ENCODE results near the gene HBEGF.
"Not testable (repeated sequence)": the region's sequence is repeated elsewhere in the genome, so short reads cannot be mapped to it uniquely, and the experiment has no call there.

HBEGF gene

GRCh38 chr5:140360681-140361479 lies 14.5 kb upstream of the HBEGF start:
- no peak for DNase-seq

DNA sequence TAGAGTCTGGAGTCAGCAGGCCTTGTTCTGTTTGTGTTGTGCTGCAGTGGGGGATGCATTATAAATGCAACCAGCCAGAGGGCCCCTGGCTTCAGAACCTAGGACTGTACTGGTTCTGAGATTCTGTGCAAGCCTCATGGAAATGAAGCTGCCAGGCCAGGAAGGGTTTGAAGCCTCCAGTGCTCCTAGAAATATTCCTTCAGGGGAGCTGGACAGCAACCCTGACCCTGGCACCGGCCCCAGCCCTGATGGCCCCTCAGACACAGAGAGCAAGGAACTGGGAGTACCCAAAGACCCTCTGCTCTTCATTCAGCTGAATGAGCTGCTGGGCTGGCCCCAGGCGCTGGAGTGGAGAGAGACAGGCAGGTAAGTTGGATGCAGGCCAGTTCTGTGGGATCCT lies 13.7 kb upstream of the HBEGF start, which contains the start of gene SLC4A9:
Gene SLC4A9, plus strand, starts transcription at position 94 of the 400 bp plus-strand sequence. Its CDS starts 43 bp downstream, at position 137.
- no peak for DNase-seq

DNA sequence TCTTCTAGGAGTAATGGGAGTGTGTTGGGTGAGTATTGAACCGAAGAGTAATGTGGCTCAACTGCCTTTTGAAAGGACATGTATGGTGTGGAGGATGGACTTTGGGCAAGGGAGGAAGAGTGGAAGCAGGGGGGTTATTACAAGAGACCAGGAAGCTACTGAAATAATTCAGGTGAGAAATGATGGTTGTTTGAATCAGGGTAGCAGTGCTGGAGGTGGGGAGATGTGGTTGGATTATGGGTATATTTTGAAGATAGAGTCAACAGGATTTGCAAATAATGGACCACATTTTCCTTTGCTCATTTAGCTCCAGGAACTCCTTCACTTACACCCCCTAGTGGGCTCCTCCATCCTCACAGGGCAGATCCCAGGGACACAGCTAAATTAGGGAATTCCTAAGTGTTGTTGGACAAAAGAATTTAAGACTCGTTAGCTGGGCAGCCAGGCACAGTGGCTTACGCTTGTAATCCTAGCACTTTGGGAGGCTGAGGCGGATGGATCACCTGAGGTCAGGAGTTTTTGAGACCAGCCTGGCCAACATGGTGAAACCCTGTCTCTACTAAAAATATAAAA lies 12.4 kb upstream of the HBEGF start:
- no peak for DNase-seq

GRCh38 chr5:140357726-140358093 lies 11.3 kb upstream of the HBEGF start:
- peak; percentile 77 to 83 for DNase-seq

- DNase-seq: no peak
These were observed 10.7 kb upstream of the HBEGF start for GRCh38 chr5:140356853-140357725.

DNA sequence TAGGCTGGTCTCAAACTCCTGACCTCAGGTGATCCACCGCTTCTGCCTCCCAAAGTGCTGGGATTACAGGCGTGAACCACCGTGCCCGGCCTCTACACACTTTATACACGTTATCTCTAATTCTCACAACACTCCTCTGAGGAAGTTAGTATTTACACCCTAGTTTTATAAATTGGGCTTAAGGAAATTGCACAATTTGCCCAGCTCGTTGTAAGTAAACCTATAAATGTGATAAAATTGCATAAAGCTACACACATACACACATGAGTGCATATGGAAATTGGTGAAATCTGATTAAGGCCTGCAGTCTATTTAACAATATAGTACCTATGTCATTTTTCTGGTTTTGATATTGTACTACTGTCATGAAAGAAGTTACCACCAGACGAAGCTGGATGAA lies 9.1 kb upstream of the HBEGF start:
- DNase-seq: no peak

GRCh38 chr5:140351609-140352334 lies 5.4 kb upstream of the HBEGF start:
- peak; percentile 64 to 87 for DNase-seq

- DNase-seq: no peak
These were observed 2.8 kb upstream of the HBEGF start for GRCh38 chr5:140349244-140349643.

DNA sequence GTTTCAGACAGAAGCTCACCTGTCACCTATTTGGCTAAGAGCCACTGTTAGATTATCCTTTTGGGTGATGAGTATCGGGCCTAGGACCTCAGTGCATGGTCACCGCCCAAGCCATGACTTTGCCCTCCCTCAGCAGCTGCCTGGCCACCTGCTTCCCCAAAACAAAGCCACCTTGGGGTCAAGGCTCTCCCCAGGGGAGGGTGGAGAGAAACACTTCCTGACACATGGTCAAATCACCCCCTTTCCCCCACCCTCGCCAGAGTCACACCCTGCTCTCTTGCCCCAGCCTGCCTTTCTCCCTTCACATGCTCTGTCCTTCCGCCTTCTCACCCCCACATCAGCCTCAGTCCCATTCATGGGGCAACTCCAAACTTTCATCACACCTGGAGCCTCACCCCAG lies 1.7 kb upstream of the HBEGF start:
- DNase-seq: no peak

DNA sequence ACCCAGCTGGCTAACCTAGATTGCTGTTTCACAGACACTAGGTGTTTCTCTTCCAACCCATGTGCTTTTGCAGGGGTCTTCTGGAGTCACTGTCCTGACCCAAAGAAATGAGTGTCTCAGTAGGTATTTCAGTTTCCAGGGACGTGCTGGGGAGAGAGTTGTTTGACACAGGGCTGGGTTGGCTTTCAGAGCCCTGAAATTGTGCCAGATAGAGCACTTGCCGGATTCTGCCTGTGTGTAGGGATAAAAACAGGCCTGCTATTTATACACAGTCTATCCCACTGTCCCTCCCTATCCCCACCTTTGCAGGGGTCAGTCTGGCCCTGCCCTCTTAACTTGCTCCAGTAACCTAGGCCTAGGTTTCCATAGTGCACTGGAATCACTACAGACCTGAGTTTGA lies 957 bp upstream of the HBEGF start:
- no peak for DNase-seq

DNA sequence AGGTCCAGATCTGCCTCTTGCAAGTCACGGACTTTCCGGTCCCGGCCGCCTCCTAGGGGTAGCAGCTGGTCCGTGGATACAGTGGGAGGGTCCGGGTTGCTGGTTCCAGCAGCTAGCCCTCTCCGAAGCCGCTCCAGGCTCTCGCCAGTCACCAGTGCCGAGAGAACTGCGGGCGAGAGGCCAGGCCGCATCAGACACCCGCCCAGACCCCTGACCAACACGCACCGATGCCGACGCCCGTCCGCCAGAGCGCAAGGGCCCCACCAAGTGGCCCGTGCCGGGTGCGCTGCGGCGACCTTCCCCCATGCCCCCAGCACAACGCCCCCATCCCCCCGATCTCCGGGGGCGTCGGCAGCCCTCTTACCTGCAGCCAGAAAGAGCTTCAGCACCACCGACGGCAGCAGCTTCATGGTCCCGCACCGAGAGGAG lies 470 bp downstream of the HBEGF start:
- DNase-seq: no peak

GRCh38 chr5:140344683-140345423 lies 1.6 kb downstream of the HBEGF start:
- no peak for DNase-seq

DNA sequence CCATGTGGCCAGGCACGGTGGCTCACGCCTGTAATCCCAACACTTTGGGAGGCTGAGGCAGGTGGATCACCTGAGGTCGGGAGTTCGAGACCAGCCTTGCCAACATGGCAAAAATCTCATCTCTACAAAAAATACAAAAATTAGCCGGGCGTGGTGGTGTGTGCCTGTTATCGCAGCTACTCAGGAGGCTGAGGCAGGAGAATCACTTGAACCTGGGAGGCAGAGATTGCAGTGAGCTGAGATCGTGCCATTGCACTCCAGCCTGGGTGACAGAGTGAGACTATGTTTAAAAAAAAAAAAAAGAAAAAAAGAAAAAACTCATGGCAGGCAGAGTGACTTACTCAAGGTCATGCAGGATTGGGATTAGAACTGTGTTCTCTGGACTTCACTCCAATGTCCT lies 2.6 kb downstream of the HBEGF start:
- not testable (repeated sequence) for DNase-seq

- no peak for DNase-seq
These were observed 3.5 kb downstream of the HBEGF start for GRCh38 chr5:140342896-140343295.

GRCh38 chr5:140342287-140342686 lies 4.1 kb downstream of the HBEGF start:
- peak; percentile 59 to 66 for DNase-seq

DNA sequence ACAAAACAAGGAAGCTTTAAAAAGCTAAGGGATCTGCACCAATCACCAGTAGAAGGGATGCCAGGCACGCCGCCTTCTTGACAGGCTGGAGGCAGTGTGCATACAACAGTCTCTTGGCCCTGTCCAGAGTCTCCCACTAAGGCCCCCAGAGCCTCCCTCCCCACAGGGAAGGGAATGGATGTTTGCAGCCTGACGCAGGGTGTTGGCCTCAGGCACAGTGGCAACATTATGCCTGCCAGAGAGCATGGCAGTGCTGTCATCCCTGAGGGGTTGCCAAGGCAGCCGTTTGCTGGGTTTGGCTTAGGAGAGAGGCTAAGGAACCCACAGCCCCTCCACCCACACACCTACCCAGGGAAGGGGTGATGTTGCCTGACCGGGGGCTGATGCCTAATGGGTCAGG lies 4.8 kb downstream of the HBEGF start:
- no peak for DNase-seq

DNA sequence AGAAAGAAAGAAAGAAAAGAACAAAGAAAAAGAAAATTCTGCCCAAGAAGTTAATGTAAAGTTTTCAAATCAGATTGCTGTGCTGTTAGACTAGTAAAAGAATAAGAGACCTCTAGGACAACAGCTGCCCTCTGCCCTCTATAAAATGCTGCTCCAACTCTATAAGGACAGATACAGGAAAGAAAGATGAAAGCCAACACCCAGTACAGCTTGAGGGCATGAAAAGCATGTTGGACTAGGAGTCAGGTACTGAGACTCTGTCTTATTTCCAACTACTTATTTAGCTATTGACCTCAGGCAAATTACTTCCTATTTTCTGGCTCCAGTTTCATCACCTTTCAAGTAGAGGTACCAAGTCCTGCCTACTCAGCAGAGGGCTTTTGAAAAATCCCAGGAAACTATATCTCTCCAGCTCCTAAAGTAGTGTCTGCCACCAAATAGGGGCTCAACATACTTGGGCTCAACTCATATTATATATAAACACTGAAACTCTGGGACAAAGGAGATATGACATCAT lies 5.7 kb downstream of the HBEGF start:
- DNase-seq: no peak

GRCh38 chr5:140339636-140340035 lies 6.8 kb downstream of the HBEGF start:
- DNase-seq: no peak

DNA sequence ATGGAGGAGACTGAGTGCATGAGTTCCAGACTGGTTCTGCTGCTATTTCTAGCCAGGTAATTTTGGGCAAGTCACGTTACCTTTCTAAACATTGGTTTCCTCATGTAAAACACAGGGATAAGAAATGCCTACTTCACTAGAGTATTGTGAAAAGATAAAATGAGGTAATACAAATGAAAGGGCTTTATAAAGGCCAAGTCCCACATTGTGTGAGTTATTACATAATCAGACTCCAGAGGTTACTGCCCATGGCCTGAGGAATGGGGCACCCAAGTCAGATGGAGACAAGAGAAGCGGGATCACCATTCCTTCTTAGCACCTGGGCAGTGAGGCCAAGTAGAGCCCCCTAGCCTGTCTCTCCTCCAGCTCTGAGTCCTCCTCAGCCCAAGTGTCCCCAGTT lies 7.5 kb downstream of the HBEGF start:
- no peak for DNase-seq

DNA sequence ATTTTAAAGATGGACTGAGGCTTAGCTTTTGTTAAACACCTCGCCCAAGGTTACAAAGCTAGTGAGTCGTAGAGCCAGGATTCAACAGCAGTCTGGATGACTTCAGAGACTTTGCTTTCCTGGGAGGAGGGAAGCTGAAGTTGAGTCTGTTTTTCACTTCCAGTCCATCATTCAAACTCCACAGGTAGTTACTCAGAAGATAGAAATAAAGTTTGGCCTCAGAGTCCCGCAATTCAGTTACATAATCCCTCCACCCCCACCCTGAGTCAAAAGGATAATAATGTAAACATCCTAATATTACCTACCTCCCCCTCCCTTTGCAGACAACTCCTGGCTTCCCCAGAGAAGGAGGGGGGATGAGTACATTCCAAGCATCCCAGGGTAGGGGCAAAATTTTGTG lies 8.1 kb downstream of the HBEGF start:
- DNase-seq: no peak

DNA sequence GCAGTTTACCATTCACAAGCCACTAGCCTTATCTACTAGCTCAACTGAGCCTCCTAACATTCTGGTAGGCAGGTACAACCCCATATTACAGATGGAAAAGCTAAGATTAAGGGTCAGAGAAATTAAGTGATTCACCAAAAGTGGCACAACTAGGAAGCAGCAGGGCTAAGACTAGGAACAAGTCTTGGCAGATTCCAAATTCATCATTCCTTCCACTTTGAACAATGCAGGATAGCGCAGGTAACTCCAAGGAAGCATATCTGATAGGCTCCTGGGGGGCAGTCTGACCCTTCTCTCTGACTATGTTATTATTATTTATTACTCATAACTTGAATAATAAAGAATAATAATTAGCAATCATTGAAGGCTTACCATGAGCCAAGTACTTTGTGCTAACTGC lies 8.5 kb downstream of the HBEGF start:
- DNase-seq: no peak

DNA sequence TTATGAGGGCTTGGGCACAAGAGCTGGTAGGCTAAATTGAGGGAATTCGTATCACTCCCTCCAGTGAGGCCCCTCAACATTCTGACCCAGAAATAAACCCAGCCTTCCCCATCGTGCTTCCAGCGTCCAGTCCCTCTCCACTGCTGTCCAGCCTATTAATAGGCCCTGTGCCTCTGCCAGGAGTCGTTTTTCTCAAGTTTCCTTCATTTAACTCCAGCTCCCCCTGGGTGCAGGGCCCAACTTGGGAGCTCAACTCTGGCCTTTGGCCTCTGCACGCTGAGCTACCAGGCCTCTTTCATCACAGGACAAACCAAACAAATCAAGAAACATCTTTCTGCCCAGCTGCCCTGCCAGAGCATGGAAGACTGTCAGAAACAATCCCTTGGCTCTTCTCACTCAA lies 10.0 kb downstream of the HBEGF start:
- no peak for DNase-seq
